ENCODE data around the gene ADIPOR2.

DNA sequence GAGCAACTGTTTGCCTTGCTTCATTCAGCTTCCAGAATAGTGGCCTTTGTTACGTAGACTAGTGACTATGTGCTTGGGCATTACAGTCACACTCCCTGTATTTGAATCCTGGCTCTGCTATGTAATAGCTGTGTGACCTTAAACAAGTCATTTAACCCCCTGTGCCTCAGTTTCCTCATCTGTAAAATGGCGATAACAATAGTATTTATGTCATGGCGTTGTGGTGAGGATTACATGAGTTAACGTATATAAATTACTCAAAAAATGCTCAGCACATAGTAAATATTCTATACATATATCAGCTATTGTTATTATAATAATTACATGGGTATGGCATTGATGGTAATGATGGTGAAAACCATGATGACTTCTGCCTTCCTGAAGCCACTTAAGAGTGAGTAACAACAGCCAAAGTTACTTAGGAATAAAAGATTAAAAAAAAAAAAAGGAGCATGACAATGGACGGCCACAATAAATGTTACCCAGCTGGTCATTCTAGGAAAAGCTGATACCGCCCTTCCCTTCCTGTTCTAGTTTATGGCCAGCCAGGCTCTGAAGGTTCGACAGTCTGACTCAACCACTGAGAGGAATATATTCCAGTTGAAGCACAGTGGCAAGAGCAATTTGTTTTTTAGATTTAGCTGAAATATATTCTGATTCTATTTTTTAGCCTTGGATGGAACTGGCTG is 9.9 kb upstream of the ADIPOR2 start:
- TF ChIP-seq, protein P1, sequence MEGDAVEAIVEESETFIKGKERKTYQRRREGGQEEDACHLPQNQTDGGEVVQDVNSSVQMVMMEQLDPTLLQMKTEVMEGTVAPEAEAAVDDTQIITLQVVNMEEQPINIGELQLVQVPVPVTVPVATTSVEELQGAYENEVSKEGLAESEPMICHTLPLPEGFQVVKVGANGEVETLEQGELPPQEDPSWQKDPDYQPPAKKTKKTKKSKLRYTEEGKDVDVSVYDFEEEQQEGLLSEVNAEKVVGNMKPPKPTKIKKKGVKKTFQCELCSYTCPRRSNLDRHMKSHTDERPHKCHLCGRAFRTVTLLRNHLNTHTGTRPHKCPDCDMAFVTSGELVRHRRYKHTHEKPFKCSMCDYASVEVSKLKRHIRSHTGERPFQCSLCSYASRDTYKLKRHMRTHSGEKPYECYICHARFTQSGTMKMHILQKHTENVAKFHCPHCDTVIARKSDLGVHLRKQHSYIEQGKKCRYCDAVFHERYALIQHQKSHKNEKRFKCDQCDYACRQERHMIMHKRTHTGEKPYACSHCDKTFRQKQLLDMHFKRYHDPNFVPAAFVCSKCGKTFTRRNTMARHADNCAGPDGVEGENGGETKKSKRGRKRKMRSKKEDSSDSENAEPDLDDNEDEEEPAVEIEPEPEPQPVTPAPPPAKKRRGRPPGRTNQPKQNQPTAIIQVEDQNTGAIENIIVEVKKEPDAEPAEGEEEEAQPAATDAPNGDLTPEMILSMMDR (conservative IDR thresholded peaks at IDR 0.05 in 1 of 2, IDR thresholded peaks at IDR 0.05 in 1 of 2; ENCODE audit: low read depth in 1 of 2, low read length in 2 of 2): no peak
- no peak for TF ChIP-seq EZH2 (IDR thresholded peaks at IDR 0.05; ENCODE audit: low read length, missing control alignments)

Data from fibroblast of lung (primary cell).